Measurements from ENCODE around the gene RNF113B.
A peak's percentile ranks its signal among the peaks of the same experiment; 100 is the strongest.

RNF113B gene

GRCh38 chr13:98144801-98145350, 32.2 kb downstream of the RNF113B start:
- Histone ChIP-seq H3K27me3 (ENCODE audit: control insufficient read depth, insufficient read depth, low read length) (no peaks in the 10 kb centered on the region), H3K4me2 (ENCODE audit: low read length) (peak overlapping the region; percentile 99), H3K36me3 (ENCODE audit: insufficient read depth, low read length) (no peaks in the 10 kb centered on the region), H3K9ac (ENCODE audit: low read depth, low read length) (peak overlapping the region; percentile 95), H3K4me1 (ENCODE audit: control insufficient read depth, insufficient read depth, low read length) (peaks cover 33% of the 10 kb centered on the region), H3K9me3 (replicated peaks; ENCODE audit: low read length) (no peaks in the 10 kb centered on the region), H3K4me3 (ENCODE audit: low read length) (peak overlapping the region; percentile 90)

GRCh38 chr13:98144027-98144741, 32.9 kb downstream of the RNF113B start:
- H3K4me1 ChIP-seq (ENCODE audit: control insufficient read depth, insufficient read depth, low read length): peaks cover 33% of the 10 kb centered on the region
- peak overlapping the region; percentile 90 for H3K4me3 ChIP-seq (ENCODE audit: low read length)
- peak overlapping the region; percentile 95 for H3K9ac ChIP-seq (ENCODE audit: low read depth, low read length)
- H3K36me3 ChIP-seq (ENCODE audit: insufficient read depth, low read length): no peaks in the 10 kb centered on the region
- H3K9me3 ChIP-seq (replicated peaks; ENCODE audit: low read length): no peaks in the 10 kb centered on the region
- H3K27me3 ChIP-seq (ENCODE audit: control insufficient read depth, insufficient read depth, low read length): no peaks in the 10 kb centered on the region
- peak overlapping the region; percentile 99 for H3K4me2 ChIP-seq (ENCODE audit: low read length)

GRCh38 chr13:98143601-98144026, 33.5 kb downstream of the RNF113B start:
- peak overlapping the region; percentile 99 for H3K4me2 ChIP-seq (ENCODE audit: low read length)

GRCh38 chr13:98143157-98143553, 33.9 kb downstream of the RNF113B start:
- peak overlapping the region; percentile 95 for H3K9ac ChIP-seq (ENCODE audit: low read depth, low read length)
- H3K36me3 ChIP-seq (ENCODE audit: insufficient read depth, low read length): no peaks in the 10 kb centered on the region
- H3K4me3 ChIP-seq (ENCODE audit: low read length): peak overlapping the region; percentile 90
- H3K4me1 ChIP-seq (ENCODE audit: control insufficient read depth, insufficient read depth, low read length): peaks cover 33% of the 10 kb centered on the region
- H3K9me3 ChIP-seq (replicated peaks; ENCODE audit: low read length): no peaks in the 10 kb centered on the region
- H3K4me2 ChIP-seq (ENCODE audit: low read length): peak overlapping the region; percentile 99
- no peaks in the 10 kb centered on the region for H3K27me3 ChIP-seq (ENCODE audit: control insufficient read depth, insufficient read depth, low read length)

More at GRCh38 chr13:98143601-98144026, 33.5 kb downstream of the RNF113B start:
- peak overlapping the region; percentile 95 for H3K9ac ChIP-seq (ENCODE audit: low read depth, low read length)
- H3K9me3 ChIP-seq (replicated peaks; ENCODE audit: low read length): no peaks in the 10 kb centered on the region
- peaks cover 33% of the 10 kb centered on the region for H3K4me1 ChIP-seq (ENCODE audit: control insufficient read depth, insufficient read depth, low read length)
- no peaks in the 10 kb centered on the region for H3K36me3 ChIP-seq (ENCODE audit: insufficient read depth, low read length)
- peak overlapping the region; percentile 90 for H3K4me3 ChIP-seq (ENCODE audit: low read length)
- no peaks in the 10 kb centered on the region for H3K27me3 ChIP-seq (ENCODE audit: control insufficient read depth, insufficient read depth, low read length)

GRCh38 chr13:98142380-98143156, 34.5 kb downstream of the RNF113B start, which contains the start of gene FARP1:
FARP1 (plus strand) TSS chr13:98143094; CDS start chr13:98213243, 70,149 bp downstream.
- Histone ChIP-seq H3K9ac (ENCODE audit: low read depth, low read length) (peak within 1 kb of the TSS; percentile 95), H3K36me3 (ENCODE audit: insufficient read depth, low read length) (no peaks in the 10 kb centered on the region), H3K9me3 (replicated peaks; ENCODE audit: low read length) (no peaks in the 10 kb centered on the region), H3K27me3 (ENCODE audit: control insufficient read depth, insufficient read depth, low read length) (no peaks in the 10 kb centered on the region), H3K4me1 (ENCODE audit: control insufficient read depth, insufficient read depth, low read length) (peaks cover 29% of the 10 kb centered on the region), H3K4me2 (ENCODE audit: low read length) (peak within 1 kb of the TSS; percentile 99), H3K4me3 (ENCODE audit: low read length) (peak within 1 kb of the TSS; percentile 90)

GRCh38 chr13:98141509-98142379, 35.3 kb downstream of the RNF113B start:
- no peaks in the 10 kb centered on the region for H3K36me3 ChIP-seq (ENCODE audit: insufficient read depth, low read length)
- peak overlapping the region; percentile 95 for H3K9ac ChIP-seq (ENCODE audit: low read depth, low read length)
- peak overlapping the region; percentile 99 for H3K4me2 ChIP-seq (ENCODE audit: low read length)
- no peaks in the 10 kb centered on the region for H3K27me3 ChIP-seq (ENCODE audit: control insufficient read depth, insufficient read depth, low read length)
- no peaks in the 10 kb centered on the region for H3K9me3 ChIP-seq (replicated peaks; ENCODE audit: low read length)
- H3K4me1 ChIP-seq (ENCODE audit: control insufficient read depth, insufficient read depth, low read length): peaks cover 27% of the 10 kb centered on the region
- H3K4me3 ChIP-seq (ENCODE audit: low read length): peak overlapping the region; percentile 90

- Histone ChIP-seq H3K9ac (ENCODE audit: low read depth, low read length) (no peak overlapping the region), H3K4me2 (ENCODE audit: low read length) (no peak overlapping the region), H3K4me3 (ENCODE audit: low read length) (no peak overlapping the region), H3K4me1 (ENCODE audit: control insufficient read depth, insufficient read depth, low read length) (peaks cover 23% of the 10 kb centered on the region), H3K9me3 (replicated peaks; ENCODE audit: low read length) (no peaks in the 10 kb centered on the region), H3K27me3 (ENCODE audit: control insufficient read depth, insufficient read depth, low read length) (no peaks in the 10 kb centered on the region), H3K36me3 (ENCODE audit: insufficient read depth, low read length) (no peaks in the 10 kb centered on the region)
Observed at GRCh38 chr13:98141091-98141490, 36.0 kb downstream of the RNF113B start.

- no peaks in the 10 kb centered on the region for H3K4me1 ChIP-seq (ENCODE audit: control insufficient read depth, insufficient read depth, low read length)
- H3K9ac ChIP-seq (ENCODE audit: low read depth, low read length): no peak overlapping the region
- no peaks in the 10 kb centered on the region for H3K9me3 ChIP-seq (replicated peaks; ENCODE audit: low read length)
- no peaks in the 10 kb centered on the region for H3K27me3 ChIP-seq (ENCODE audit: control insufficient read depth, insufficient read depth, low read length)
- H3K36me3 ChIP-seq (ENCODE audit: insufficient read depth, low read length): no peaks in the 10 kb centered on the region
- no peak overlapping the region for H3K4me3 ChIP-seq (ENCODE audit: low read length)
- H3K4me2 ChIP-seq (ENCODE audit: low read length): no peak overlapping the region
Observed at GRCh38 chr13:98134901-98135300, 42.2 kb downstream of the RNF113B start.

- H3K27me3 ChIP-seq (ENCODE audit: control insufficient read depth, insufficient read depth, low read length): no peaks in the 10 kb centered on the region
- H3K4me3 ChIP-seq (ENCODE audit: low read length): no peak overlapping the region
- H3K9me3 ChIP-seq (replicated peaks; ENCODE audit: low read length): no peaks in the 10 kb centered on the region
- no peak overlapping the region for H3K9ac ChIP-seq (ENCODE audit: low read depth, low read length)
- H3K4me1 ChIP-seq (ENCODE audit: control insufficient read depth, insufficient read depth, low read length): peaks cover 8% of the 10 kb centered on the region
- H3K4me2 ChIP-seq (ENCODE audit: low read length): no peak overlapping the region
- no peaks in the 10 kb centered on the region for H3K36me3 ChIP-seq (ENCODE audit: insufficient read depth, low read length)
Observed at GRCh38 chr13:98133946-98134345, 43.1 kb downstream of the RNF113B start.

- H3K4me3 ChIP-seq (ENCODE audit: low read length): no peak overlapping the region
- peaks cover 10% of the 10 kb centered on the region for H3K4me1 ChIP-seq (ENCODE audit: control insufficient read depth, insufficient read depth, low read length)
- H3K4me2 ChIP-seq (ENCODE audit: low read length): no peak overlapping the region
- H3K27me3 ChIP-seq (ENCODE audit: control insufficient read depth, insufficient read depth, low read length): no peaks in the 10 kb centered on the region
- H3K36me3 ChIP-seq (ENCODE audit: insufficient read depth, low read length): no peaks in the 10 kb centered on the region
- H3K9ac ChIP-seq (ENCODE audit: low read depth, low read length): no peak overlapping the region
- no peaks in the 10 kb centered on the region for H3K9me3 ChIP-seq (replicated peaks; ENCODE audit: low read length)
Observed at GRCh38 chr13:98129059-98129746, 47.9 kb downstream of the RNF113B start.

Measured in skeletal muscle satellite cell (primary cell).